GM12878 (cell line): ENCODE results near the gene SYNGR4. TPM values are rescaled to one million over a fixed set of nuclear protein-coding genes. Genes with fewer than 3 reads are reported as not detected.
A peak's percentile ranks its signal among the peaks of the same experiment; 100 is the strongest.

ENCODE experiments used
- BACH1 ChIP-seq: fragments of 450-650 bp; IDR thresholded peaks from 2 replicates; pipeline ENCODE4 v1.6.1; 2017; ENCODE audit warnings: mild to moderate bottlenecking, borderline replicate concordance
- BHLHE40 ChIP-seq, 2 experiments: fragments of 450-650 bp in 1 of 2; IDR thresholded peaks; 2 replicates each; pipeline ENCODE4 v1.6.1; 2011 to 2017; ENCODE audit warnings: low read depth in 2 of 2, borderline replicate concordance in 1 of 2, improper control_type of control experiment in 1 of 2, low read length in 1 of 2, mild to moderate bottlenecking in 1 of 2
- IKZF1 ChIP-seq: fragments of 450-650 bp; conservative IDR thresholded peaks from 2 replicates; pipeline ENCODE4 v1.6.1; 2017; ENCODE audit warnings: antibody characterized with exemption, mild to moderate bottlenecking
- IKZF2 ChIP-seq, 2 experiments: fragments of 450-650 bp; IDR thresholded peaks; 2 replicates each; pipeline ENCODE4 v1.6.1; 2017; ENCODE audit warnings: mild to moderate bottlenecking in 2 of 2, moderate library complexity in 2 of 2
- JUNB ChIP-seq: IDR thresholded peaks from 2 replicates; pipeline ENCODE4 v1.6.1; 2016; ENCODE audit warnings: antibody characterized with exemption, mild to moderate bottlenecking
- LARP7 ChIP-seq: fragments of 450-650 bp; IDR thresholded peaks from 2 replicates; pipeline ENCODE4 v1.6.1; 2017; ENCODE audit warnings: mild to moderate bottlenecking
- MLLT1 ChIP-seq: fragments of 450-650 bp; IDR thresholded peaks from 2 replicates; pipeline ENCODE4 v1.6.1; 2016; ENCODE audit warnings: mild to moderate bottlenecking
- NBN ChIP-seq: fragments of 450-650 bp; IDR thresholded peaks from 2 replicates; pipeline ENCODE4 v1.6.1; 2016
- NFIC ChIP-seq: IDR thresholded peaks from 2 replicates; pipeline ENCODE4 v1.6.1; 2012; ENCODE audit warnings: low read depth, mild to moderate bottlenecking, inconsistent platforms, low read length, moderate library complexity
- PRDM15 ChIP-seq: fragments of 450-650 bp; formaldehyde crosslinking; IDR thresholded peaks from 2 replicates; pipeline ENCODE4 v1.4.0; 2020; ENCODE audit warnings: mild to moderate bottlenecking, moderate library complexity
- RBBP5 ChIP-seq: fragments of 200-600 bp; sonication (generic); conservative IDR thresholded peaks from 2 replicates; pipeline ENCODE4 v1.6.1; 2016
- RELA ChIP-seq: fragments of 450-650 bp; IDR thresholded peaks from 2 replicates; pipeline ENCODE4 v1.8.0; 2014; ENCODE audit warnings: borderline replicate concordance; ENCODE audit not compliant: partially characterized antibody
- SIN3A ChIP-seq: IDR thresholded peaks from 2 replicates; pipeline ENCODE4 v1.6.1; 2012; ENCODE audit warnings: low read depth, low read length, improper control_type of control experiment
- SIX5 ChIP-seq: IDR thresholded peaks from 2 replicates; pipeline ENCODE4 v1.6.1; 2011; ENCODE audit warnings: mild to moderate bottlenecking, low read depth, low read length, moderate library complexity; ENCODE audit not compliant: severe bottlenecking
- TAF1 ChIP-seq: IDR thresholded peaks from 2 replicates; pipeline ENCODE4 v1.6.1; 2011; ENCODE audit warnings: mild to moderate bottlenecking, low read depth, low read length, borderline replicate concordance
- USF1 ChIP-seq: IDR thresholded peaks from 2 replicates; pipeline ENCODE4 v1.6.1; 2011; ENCODE audit warnings: borderline replicate concordance, low read depth, mild to moderate bottlenecking, moderate library complexity, mixed read lengths, low read length; ENCODE audit not compliant: insufficient read depth; ENCODE audit errors: extremely low read length
- ZBED1 ChIP-seq: IDR thresholded peaks from 2 replicates; pipeline ENCODE4 v1.6.1; 2016; ENCODE audit warnings: borderline replicate concordance
- ZBTB40 ChIP-seq: fragments of 450-650 bp; IDR thresholded peaks from 2 replicates; pipeline ENCODE4 v1.6.1; 2016; ENCODE audit warnings: mild to moderate bottlenecking, moderate library complexity, borderline replicate concordance
- ZNF274 ChIP-seq: IDR thresholded peaks from one replicate; pipeline ENCODE4 v1.8.0; 2011; ENCODE audit not compliant: insufficient read length, insufficient read depth
- polyA plus RNA-seq, 11 experiments: library from polyadenylated mRNA; depleted of rRNA in 4 of 11; unstranded in 6 of 11; stranded (reverse) in 5 of 11; fragments of >200 nt; fragmentation: Nextera tagmentation in 4 of 11; fragmentation: Illumina TruSeq in 1 of 11; extraction: Ambion mirVana in 4 of 11; extraction: Trizol in 1 of 11; gene quantifications; 1 replicate in 1 of 11; 2 replicates in 10 of 11; pipeline versions ENCODE4 v1.2.1 to v1.2.3, GENCODE V29; 2011 to 2016; ENCODE audit warnings: inconsistent platforms in 2 of 11, missing spikeins in 2 of 11, low read depth in 1 of 11
- total RNA-seq, 4 experiments: library from RNA; depleted of rRNA in 3 of 4; stranded (reverse); fragments of >200 nt in 3 of 4; fragmentation: Illumina TruSeq in 1 of 4; extraction: Trizol in 1 of 4; gene quantifications; 2 replicates each; pipeline versions ENCODE4 v1.2.1 to v1.2.3, GENCODE V29; 2013 to 2021

The SYNGR4 gene
- total and polyA plus RNA-seq, 10 of the 15 experiments (the other 5 are each of a cell fraction or from before 2014, with no cell fraction given) = 0.08 to 0.72 (median 0.17) TPM; not detected in 6

- TF ChIP-seq JUNB = peak; percentile 16; the same call in 1 of the 2 replicates
- no peak for TF ChIP-seq ZNF274
- TF ChIP-seq IKZF2 (IDR thresholded peaks at IDR 0.05) = no peak
- TF ChIP-seq IKZF1 = no peak
- TF ChIP-seq NFIC = no peak
- TF ChIP-seq USF1 = peak; percentile 9
- TF ChIP-seq TAF1 = no peak
- TF ChIP-seq NBN = no peak
- peak in 1 of 2 experiments; percentile 9; a peak in 1 of 4 replicates for TF ChIP-seq BHLHE40 (IDR thresholded peaks at IDR 0.05; ENCODE audit: borderline replicate concordance in 1 of 2, low read depth in 2 of 2, low read length in 1 of 2)
- TF ChIP-seq SIX5 = peak; percentile 85
- no peak for TF ChIP-seq RELA
- TF ChIP-seq RBBP5 = no peak
- TF ChIP-seq BACH1 = peak; percentile 16; the same call in 1 of the 2 replicates
- no peak for TF ChIP-seq ZBED1
- TF ChIP-seq LARP7 = 0 out of 2 replicates have a peak, but pooled peaks have one; percentile 25
- TF ChIP-seq SIN3A = 0 out of 2 replicates have a peak, but pooled peaks have one; percentile 1
- TF ChIP-seq MLLT1 = no peak
- TF ChIP-seq PRDM15 = no peak
- TF ChIP-seq ZBTB40 = no peak
These were observed 34.8 kb upstream of the SYNGR4 start (continued) for GRCh38 chr19:48329167-48329891.
